CD4-positive, alpha-beta T cell treated with Interleukin-4 for 1 hour (primary cell): Measurements from ENCODE around the gene HYPK.

ENCODE experiments used
- DNase-seq, 2 donors: peaks; one replicate each; pipeline ENCODE4 v3.0.0-alpha.2; 2020 to 2022

The HYPK gene

DNA sequence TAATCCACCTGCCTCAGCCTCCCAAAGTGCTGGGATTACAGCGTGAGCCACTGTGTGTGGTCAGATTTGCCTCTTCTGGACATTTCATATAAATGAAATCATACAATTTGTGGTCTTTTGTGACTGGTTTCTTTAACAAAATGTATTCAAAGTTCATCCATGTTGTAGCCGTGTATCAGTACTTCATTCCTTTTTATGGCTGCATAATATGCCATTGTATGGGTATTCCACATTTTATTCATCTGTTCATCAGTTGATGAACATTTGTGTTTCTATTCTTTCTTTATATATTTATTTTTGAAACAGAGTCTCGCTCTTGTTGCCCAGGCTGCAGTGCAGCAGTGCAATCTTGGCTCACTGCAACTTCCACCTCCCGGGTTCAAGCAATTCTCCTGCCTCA is 52.2 kb downstream of the HYPK start:
- no peak for DNase-seq
